GM06990 (cell line): ENCODE results near the gene AFF4.

ENCODE experiments used
- DNase-seq: peaks from one replicate; pipeline ENCODE4 v3.0.0-alpha.2; 2011; ENCODE audit not compliant: insufficient read length; ENCODE audit errors: extremely low read depth
- H3K27me3 ChIP-seq: replicated peaks from 2 replicates; pipeline ENCODE4 v1.6.0; 2011; ENCODE audit warnings: low read length; ENCODE audit not compliant: control insufficient read depth, insufficient read depth
- H3K36me3 ChIP-seq: 2 replicates; pipeline ENCODE4 v1.5.1; 2011; ENCODE audit warnings: low read length; ENCODE audit not compliant: control insufficient read depth, insufficient read depth
- H3K4me3 ChIP-seq: replicated peaks from 2 replicates; pipeline ENCODE4 v1.5.1; 2011; ENCODE audit warnings: low read depth, mild to moderate bottlenecking, control low read depth, low read length
- CTCF ChIP-seq: IDR thresholded peaks from 2 replicates; pipeline ENCODE4 v1.5.1; 2011; ENCODE audit warnings: low read length, control low read depth, mild to moderate bottlenecking, inconsistent platforms; ENCODE audit not compliant: insufficient read depth, poor library complexity, severe bottlenecking

Gene AFF4

GRCh38 chr5:132905938-132906337, 57.5 kb downstream of the AFF4 start:
- DNase-seq = no peak
- Histone ChIP-seq H3K4me3 (no peak overlapping the region), H3K27me3 (no peaks in the 10 kb centered on the region), H3K36me3 (no peaks in the 10 kb centered on the region; the same call in none of the 2 replicates)
- TF ChIP-seq CTCF = no peak

GRCh38 chr5:132901730-132902129, 61.7 kb downstream of the AFF4 start:
- Histone ChIP-seq H3K27me3 (no peaks in the 10 kb centered on the region), H3K36me3 (peaks cover 2% of the 10 kb centered on the region), H3K4me3 (no peak overlapping the region)
- no peak for TF ChIP-seq CTCF
- DNase-seq = no peak

- no peak overlapping the region for H3K4me3 ChIP-seq
- TF ChIP-seq CTCF = no peak
- DNase-seq = no peak
- peaks cover 3% of the 10 kb centered on the region for H3K36me3 ChIP-seq
- H3K27me3 ChIP-seq = no peaks in the 10 kb centered on the region
These were observed 62.4 kb downstream of the AFF4 start for GRCh38 chr5:132901036-132901435.

- DNase-seq = no peak
- no peak for TF ChIP-seq CTCF
- H3K27me3 ChIP-seq = no peaks in the 10 kb centered on the region
- H3K36me3 ChIP-seq = peaks cover 5% of the 10 kb centered on the region
- H3K4me3 ChIP-seq = no peak overlapping the region
These were observed 65.3 kb downstream of the AFF4 start for GRCh38 chr5:132898094-132898493.

- H3K27me3 ChIP-seq = no peaks in the 10 kb centered on the region
- DNase-seq = no peak
- TF ChIP-seq CTCF = no peak
- H3K4me3 ChIP-seq = no peak overlapping the region
- H3K36me3 ChIP-seq = peaks cover 5% of the 10 kb centered on the region
These were observed 66.7 kb downstream of the AFF4 start for GRCh38 chr5:132896685-132897084.

- peaks cover 5% of the 10 kb centered on the region for H3K36me3 ChIP-seq
- TF ChIP-seq CTCF = no peak
- no peak for DNase-seq
- H3K4me3 ChIP-seq = no peak overlapping the region
- no peaks in the 10 kb centered on the region for H3K27me3 ChIP-seq
These were observed 67.6 kb downstream of the AFF4 start for GRCh38 chr5:132895719-132896305.
